Smooth muscle cell (in vitro differentiated cells): ENCODE measurements around the gene CMKLR1. TPM values are rescaled to one million over a fixed set of nuclear protein-coding genes. Genes with fewer than 3 reads are reported as not detected.

ENCODE experiments used
- DNase-seq: peaks from one replicate; lab custom pipeline; 2025; ENCODE audit not compliant: unreplicated experiment; lab: John Stamatoyannopoulos, UW
- H2AFZ ChIP-seq: fragments of 200-600 bp; sonication (generic); 2 replicates; pipeline ENCODE4 v1.6.0; 2016; ENCODE audit warnings: antibody characterized with exemption, low read depth, mild to moderate bottlenecking
- H3F3A ChIP-seq: fragments of 200-600 bp; sonication (generic); 2 replicates; pipeline ENCODE4 v1.6.0; 2017; ENCODE audit warnings: antibody characterized with exemption, low read depth
- H3K27ac ChIP-seq: fragments of 200-600 bp; sonication (generic); 2 replicates; pipeline ENCODE4 v1.5.1; 2016; ENCODE audit warnings: low read depth, mild to moderate bottlenecking
- H3K27me3 ChIP-seq: fragments of 200-600 bp; sonication (generic); 2 replicates; pipeline ENCODE4 v1.6.1; 2016; ENCODE audit warnings: low read depth, mild to moderate bottlenecking
- H3K36me3 ChIP-seq: fragments of 200-600 bp; sonication (generic); 2 replicates; pipeline ENCODE4 v1.5.1; 2016; ENCODE audit warnings: low read depth
- H3K4me1 ChIP-seq: fragments of 200-600 bp; sonication (generic); 2 replicates; pipeline ENCODE4 v1.5.1; 2016; ENCODE audit warnings: low read depth
- H3K4me2 ChIP-seq: fragments of 200-600 bp; sonication (generic); 2 replicates; pipeline ENCODE4 v1.6.0; 2016; ENCODE audit warnings: mild to moderate bottlenecking
- H3K4me3 ChIP-seq: fragments of 200-600 bp; sonication (generic); 2 replicates; pipeline ENCODE4 v1.5.1; 2016; ENCODE audit warnings: mild to moderate bottlenecking
- H3K79me2 ChIP-seq: fragments of 200-600 bp; sonication (generic); 2 replicates; pipeline ENCODE4 v1.6.0; 2016; ENCODE audit warnings: low read depth, mild to moderate bottlenecking
- H3K9ac ChIP-seq: fragments of 200-600 bp; sonication (generic); 2 replicates; pipeline ENCODE4 v1.6.0; 2016; ENCODE audit warnings: low read depth
- H3K9me3 ChIP-seq: fragments of 200-600 bp; sonication (generic); replicated peaks from 2 replicates; pipeline ENCODE4 v1.5.1; 2016; ENCODE audit warnings: low read depth
- H4K20me1 ChIP-seq: fragments of 200-600 bp; sonication (generic); 2 replicates; pipeline ENCODE4 v1.6.0; 2016; ENCODE audit warnings: low read depth
- CTCF ChIP-seq: fragments of 200-600 bp; sonication (generic); IDR thresholded peaks from 2 replicates; pipeline ENCODE4 v1.5.1; 2017; ENCODE audit warnings: borderline replicate concordance, mild to moderate bottlenecking, antibody characterized with exemption; ENCODE audit not compliant: insufficient read depth, poor library complexity, severe bottlenecking
- WGBS: methylation state at CpG from one replicate; pipeline ENCODE4 v1.1.7; 2016; ENCODE audit warnings: low lambda C conversion rate; 5-methylcytosine and 5-hydroxymethylcytosine counted together
- polyA plus RNA-seq: library from polyadenylated mRNA; unstranded; fragments of >200 nt; fragmentation: Nextera tagmentation; extraction: Ambion mirVana; gene quantifications from 2 replicates; pipeline ENCODE4 v1.2.1, GENCODE V29; 2016
- total RNA-seq: library from RNA; depleted of rRNA; stranded (reverse); fragments of >200 nt; gene quantifications from 2 replicates; pipeline ENCODE4 v1.2.3, GENCODE V29; 2014

CMKLR1 gene
- total and polyA plus RNA-seq, 2 experiments from 2014 or later = 179 to 294 TPM

DNA sequence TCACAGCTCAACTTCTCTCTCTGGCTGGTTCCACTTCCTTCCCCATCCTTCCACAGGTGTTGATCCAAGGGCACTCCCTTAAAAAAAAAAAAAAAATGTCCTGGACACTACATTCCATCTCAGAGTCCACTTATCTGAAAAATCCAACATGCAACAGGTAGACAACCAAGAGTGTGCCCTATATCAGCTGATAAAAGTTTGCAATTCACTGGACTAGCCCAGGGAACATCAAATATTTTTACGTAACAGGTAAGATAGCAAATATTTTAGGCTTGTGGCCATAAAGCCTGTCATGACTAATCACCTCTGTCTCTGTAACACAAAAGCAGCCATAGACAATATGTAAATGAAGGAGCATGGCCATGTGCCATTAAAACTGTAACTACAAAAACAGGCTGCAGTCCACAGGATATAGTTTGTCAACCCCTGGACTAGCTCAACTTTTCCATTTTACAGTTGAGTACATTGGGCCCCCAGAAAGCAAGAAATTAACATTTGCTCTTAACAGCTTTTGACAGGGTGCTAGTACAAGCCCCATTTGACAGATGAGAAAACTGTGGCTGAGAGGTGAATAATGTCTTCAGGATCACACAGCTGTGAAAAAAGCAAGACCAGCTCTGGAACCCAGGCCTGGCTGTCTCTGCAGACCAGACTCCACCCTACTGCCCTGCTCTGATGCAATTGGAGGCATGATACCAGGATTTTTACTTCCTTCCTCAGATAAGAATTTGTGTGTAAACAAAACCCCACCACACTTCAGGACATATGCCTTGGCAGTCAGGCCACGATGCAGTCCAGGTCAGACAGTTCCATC lies 68.9 kb downstream of the CMKLR1 start:
- no peaks in the 10 kb centered on the region for H3F3A ChIP-seq
- no peak overlapping the region for H3K4me3 ChIP-seq
- H4K20me1 ChIP-seq = no peaks in the 10 kb centered on the region
- 58% methylated on average over 2 of the region's 2 CpGs for WGBS
- peaks cover 8% of the 10 kb centered on the region for H3K4me1 ChIP-seq
- DNase-seq = no peak
- no peaks in the 10 kb centered on the region for H3K36me3 ChIP-seq
- no peak overlapping the region for H3K9ac ChIP-seq
- no peaks in the 10 kb centered on the region for H3K9me3 ChIP-seq
- H2AFZ ChIP-seq = no peak overlapping the region
- H3K27ac ChIP-seq = no peak overlapping the region
- H3K79me2 ChIP-seq = no peaks in the 10 kb centered on the region
- peaks cover 8% of the 10 kb centered on the region for H3K27me3 ChIP-seq
- no peak overlapping the region for H3K4me2 ChIP-seq
- no peak for TF ChIP-seq CTCF

- no peak overlapping the region for H2AFZ ChIP-seq
- H3K4me2 ChIP-seq = no peak overlapping the region
- 96% methylated on average over 1 of the region's 1 CpG for WGBS
- no peaks in the 10 kb centered on the region for H3F3A ChIP-seq
- peaks cover 8% of the 10 kb centered on the region for H3K27me3 ChIP-seq
- H3K27ac ChIP-seq = no peak overlapping the region
- TF ChIP-seq CTCF = no peak
- DNase-seq = no peak
- peaks cover 8% of the 10 kb centered on the region for H3K4me1 ChIP-seq
- no peak overlapping the region for H3K4me3 ChIP-seq
- H4K20me1 ChIP-seq = no peaks in the 10 kb centered on the region
- H3K9ac ChIP-seq = no peak overlapping the region
- no peaks in the 10 kb centered on the region for H3K9me3 ChIP-seq
- no peaks in the 10 kb centered on the region for H3K79me2 ChIP-seq
- H3K36me3 ChIP-seq = no peaks in the 10 kb centered on the region
Observed at GRCh38 chr12:108269224-108269623, 69.9 kb downstream of the CMKLR1 start.

- Histone ChIP-seq H3K4me3 (no peak overlapping the region), H3F3A (no peaks in the 10 kb centered on the region), H2AFZ (no peak overlapping the region), H3K36me3 (no peaks in the 10 kb centered on the region), H3K9me3 (no peaks in the 10 kb centered on the region), H3K4me1 (peaks cover 8% of the 10 kb centered on the region), H3K4me2 (no peak overlapping the region), H3K79me2 (no peaks in the 10 kb centered on the region), H3K27me3 (peaks cover 8% of the 10 kb centered on the region), H3K9ac (no peak overlapping the region), H3K27ac (no peak overlapping the region), H4K20me1 (no peaks in the 10 kb centered on the region)
- DNase-seq = no peak
- no peak for TF ChIP-seq CTCF
- WGBS = 35% methylated on average over 1 of the region's 1 CpG
Observed at GRCh38 chr12:108268397-108268796, 70.7 kb downstream of the CMKLR1 start.

GRCh38 chr12:108267450-108267849 lies 71.7 kb downstream of the CMKLR1 start:
- H3K27me3 ChIP-seq = peaks cover 8% of the 10 kb centered on the region
- no peak overlapping the region for H3K27ac ChIP-seq
- no peaks in the 10 kb centered on the region for H3K36me3 ChIP-seq

More at GRCh38 chr12:108267450-108267849, 71.7 kb downstream of the CMKLR1 start:
- H3K9me3 ChIP-seq = no peaks in the 10 kb centered on the region
- no peak for TF ChIP-seq CTCF
- H3F3A ChIP-seq = no peaks in the 10 kb centered on the region
- H3K79me2 ChIP-seq = no peaks in the 10 kb centered on the region
- WGBS = 64% methylated on average over 4 of the region's 4 CpGs
- no peaks in the 10 kb centered on the region for H4K20me1 ChIP-seq
- DNase-seq = no peak
- peaks cover 8% of the 10 kb centered on the region for H3K4me1 ChIP-seq
- H2AFZ ChIP-seq = no peak overlapping the region
- no peak overlapping the region for H3K4me3 ChIP-seq
- no peak overlapping the region for H3K4me2 ChIP-seq
- no peak overlapping the region for H3K9ac ChIP-seq
